IMR-90 (cell line): ENCODE data around the gene MYCBPAP. TPM values are rescaled to one million over a fixed set of nuclear protein-coding genes. Genes with fewer than 3 reads are reported as not detected.

Source experiments
- ATAC-seq: fragments of 200-7000 bp; cut with Tn5 transposase; 2 replicates; pipeline ENCODE4 v1.9.1; 2020; ENCODE audit warnings: low read depth, mild to moderate bottlenecking, moderate library complexity
- BruUV-seq: library from RNA; stranded (reverse); fragments of 400-500 nt; replicated peaks from 2 replicates; lab custom pipeline; 2021; lab: Mats Ljungman, UMichigan
- CTCF ChIA-PET: fragments of 300-600 bp; formaldehyde crosslinking; extraction: SDS; loops from one replicate; lab custom pipeline; 2021; ENCODE audit warnings: antibody characterized with exemption; lab: Yijun Ruan, JAX
- POLR2A ChIA-PET: fragments of 300-600 bp; sonication (Branson Sonifier 250); formaldehyde crosslinking; loops from one replicate; lab custom pipeline; 2022; ENCODE audit warnings: antibody characterized with exemption; ENCODE audit not compliant: unreplicated experiment; lab: Charles Lee
- DNase-seq: peaks from one replicate; pipeline ENCODE4 v3.0.0; 2013
- H2AFZ ChIP-seq: replicated peaks from 2 replicates; pipeline ENCODE3; 2013; ENCODE audit warnings: low read length, mild to moderate bottlenecking; ENCODE audit not compliant: poor library complexity
- H2AK5ac ChIP-seq: 2 replicates; pipeline ENCODE4 v1.6.1; 2013; ENCODE audit warnings: low read depth, low read length, inconsistent platforms
- H2AK9ac ChIP-seq: replicated peaks from 2 replicates; pipeline ENCODE3; 2013; ENCODE audit warnings: mild to moderate bottlenecking, low read depth, low read length, moderate library complexity; ENCODE audit not compliant: poor library complexity
- H2BK120ac ChIP-seq: 2 replicates; pipeline ENCODE4 v1.6.1; 2013; ENCODE audit warnings: low read depth, low read length, inconsistent platforms
- H2BK15ac ChIP-seq: 3 replicates; pipeline ENCODE4 v1.6.1; 2013; ENCODE audit warnings: low read depth, low read length, inconsistent platforms
- H2BK20ac ChIP-seq: 2 replicates; pipeline ENCODE4 v1.6.1; 2013; ENCODE audit warnings: low read depth, mild to moderate bottlenecking, inconsistent platforms, low read length, moderate library complexity
- H2BK5ac ChIP-seq: 2 replicates; pipeline ENCODE4 v1.6.1; 2013; ENCODE audit warnings: mild to moderate bottlenecking, low read depth, low read length, inconsistent platforms; ENCODE audit not compliant: poor library complexity, severe bottlenecking
- H3K14ac ChIP-seq: replicated peaks from 2 replicates; pipeline ENCODE4 v1.6.1; 2013; ENCODE audit warnings: low read depth, low read length, inconsistent platforms
- H3K18ac ChIP-seq: 2 replicates; pipeline ENCODE4 v1.6.1; 2013; ENCODE audit warnings: low read depth, low read length, control low read depth
- H3K23ac ChIP-seq: 2 replicates; pipeline ENCODE4 v1.6.1; 2013; ENCODE audit warnings: low read depth, low read length, inconsistent platforms
- H3K27ac ChIP-seq: 2 replicates; pipeline ENCODE4 v1.5.1; 2013; ENCODE audit warnings: mild to moderate bottlenecking, control low read depth, low read length; ENCODE audit not compliant: insufficient read depth
- H3K27me3 ChIP-seq: 2 replicates; pipeline ENCODE4 v1.6.1; 2013; ENCODE audit warnings: low read length; ENCODE audit not compliant: control insufficient read depth, insufficient read depth
- H3K36me3 ChIP-seq: 2 replicates; pipeline ENCODE4 v1.6.1; 2013; ENCODE audit warnings: low read length, mixed read lengths; ENCODE audit not compliant: control insufficient read depth, insufficient read depth
- H3K4ac ChIP-seq: 2 replicates; pipeline ENCODE4 v1.6.1; 2013; ENCODE audit warnings: low read depth, low read length, inconsistent platforms
- H3K4me1 ChIP-seq: 2 replicates; pipeline ENCODE4 v1.6.1; 2013; ENCODE audit warnings: low read length, mixed read lengths; ENCODE audit not compliant: control insufficient read depth, insufficient read depth
- H3K4me2 ChIP-seq: 2 replicates; pipeline ENCODE4 v1.6.1; 2013; ENCODE audit warnings: low read depth, mild to moderate bottlenecking, control low read depth, low read length, moderate library complexity
- H3K4me3 ChIP-seq: 2 replicates; pipeline ENCODE4 v1.5.1; 2013; ENCODE audit warnings: low read depth, mild to moderate bottlenecking, control low read depth, low read length, moderate library complexity; ENCODE audit not compliant: insufficient read depth
- H3K56ac ChIP-seq: 2 replicates; pipeline ENCODE4 v1.6.1; 2013; ENCODE audit warnings: low read length, inconsistent platforms; ENCODE audit not compliant: insufficient read depth; ENCODE audit errors: extremely low read depth
- H3K79me1 ChIP-seq, 2 experiments: 2 replicates each; pipeline ENCODE4 v1.6.1; 2013; ENCODE audit warnings: low read length in 2 of 2, inconsistent platforms in 1 of 2, low read depth in 1 of 2
- H3K9ac ChIP-seq: 2 replicates; pipeline ENCODE4 v1.6.1; 2013; ENCODE audit warnings: low read depth, low read length, control low read depth
- H3K9me1 ChIP-seq: 2 replicates; pipeline ENCODE4 v1.6.1; 2013; ENCODE audit warnings: low read length, inconsistent platforms; ENCODE audit not compliant: insufficient read depth
- H3K9me3 ChIP-seq: 2 replicates; pipeline ENCODE4 v1.6.1; 2013; ENCODE audit warnings: low read length; ENCODE audit not compliant: control insufficient read depth, insufficient read depth
- H4K20me1 ChIP-seq: 2 replicates; pipeline ENCODE4 v1.6.1; 2013; ENCODE audit warnings: low read length, inconsistent platforms; ENCODE audit not compliant: insufficient read depth
- H4K5ac ChIP-seq: 2 replicates; pipeline ENCODE4 v1.6.1; 2013; ENCODE audit warnings: mild to moderate bottlenecking, low read depth, low read length, control low read depth
- H4K8ac ChIP-seq, 2 experiments: 2 replicates each; pipeline ENCODE4 v1.6.1; 2013; ENCODE audit warnings: low read depth in 2 of 2, low read length in 2 of 2, control low read depth in 1 of 2, inconsistent platforms in 1 of 2
- H4K91ac ChIP-seq: 2 replicates; pipeline ENCODE4 v1.6.1; 2013; ENCODE audit warnings: low read depth, low read length, inconsistent platforms; ENCODE audit not compliant: insufficient read depth
- BHLHE40 ChIP-seq: fragments of 150-350 bp; IDR thresholded peaks from 2 replicates; pipeline ENCODE4 v1.6.1; 2016; ENCODE audit warnings: mild to moderate bottlenecking, low read depth, low read length
- CEBPB ChIP-seq: IDR thresholded peaks from 2 replicates; pipeline ENCODE4 v1.6.1; 2012; ENCODE audit warnings: low read depth, low read length, improper control_type of control experiment
- CTCF ChIP-seq: conservative IDR thresholded peaks from 2 replicates; pipeline ENCODE4 v1.5.1; 2012; ENCODE audit warnings: mild to moderate bottlenecking, low read depth, low read length, improper control_type of control experiment
- ELK1 ChIP-seq: fragments of 150-350 bp; IDR thresholded peaks from 2 replicates; pipeline ENCODE4 v1.6.1; 2016; ENCODE audit warnings: low read depth, mild to moderate bottlenecking, low read length, moderate library complexity, borderline replicate concordance
- FOS ChIP-seq: fragments of 150-350 bp; IDR thresholded peaks from 2 replicates; pipeline ENCODE4 v1.6.1; 2016; ENCODE audit warnings: low read depth, low read length
- MAFK ChIP-seq: IDR thresholded peaks from 2 replicates; pipeline ENCODE4 v1.6.1; 2012; ENCODE audit warnings: low read depth, low read length, improper control_type of control experiment
- MXI1 ChIP-seq: IDR thresholded peaks from 2 replicates; pipeline ENCODE4 v1.6.1; 2012; ENCODE audit warnings: low read depth, mild to moderate bottlenecking, low read length, moderate library complexity, borderline replicate concordance
- NFE2L2 ChIP-seq: fragments of 150-350 bp; IDR thresholded peaks from 2 replicates; pipeline ENCODE4 v1.6.1; 2016; ENCODE audit warnings: low read depth, mild to moderate bottlenecking, low read length
- POLR2A ChIP-seq: IDR thresholded peaks from 2 replicates; pipeline ENCODE4 v1.6.1; 2012; ENCODE audit warnings: mild to moderate bottlenecking, low read depth, low read length
- RAD21 ChIP-seq: IDR thresholded peaks from 2 replicates; pipeline ENCODE4 v1.6.1; 2012; ENCODE audit warnings: low read length, improper control_type of control experiment
- RCOR1 ChIP-seq: IDR thresholded peaks from 2 replicates; pipeline ENCODE4 v1.6.1; 2012; ENCODE audit warnings: mild to moderate bottlenecking, low read length, improper control_type of control experiment; ENCODE audit not compliant: insufficient replicate concordance
- SMC3 ChIP-seq: fragments of 150-350 bp; IDR thresholded peaks from 2 replicates; pipeline ENCODE4 v1.6.1; 2016; ENCODE audit warnings: low read depth, mild to moderate bottlenecking, antibody characterized with exemption, low read length, moderate library complexity
- WGBS, 2 experiments: methylation state at CpG; one replicate each; pipeline versions ENCODE4 v1.1.5 to v1.1.7; 2013; ENCODE audit warnings: missing lambda C conversion rate in 2 of 2; ENCODE audit not compliant: insufficient read length in 1 of 2; ENCODE audit errors: extremely low coverage in 2 of 2; 5-methylcytosine and 5-hydroxymethylcytosine counted together
- dilution Hi-C: fragments of 300-500 bp; cut with HindIII; formaldehyde crosslinking; loops from one replicate; pipeline ENCODE4 v1.14.3; 2018; ENCODE audit warnings: low sequenced_read_pairs; ENCODE audit not compliant: unreplicated experiment
- in situ Hi-C: fragments of 300-500 bp; cut with MboI; formaldehyde crosslinking; loops from 3 replicates; pipeline ENCODE4 v1.14.3; 2019; ENCODE audit warnings: low sequenced_read_pairs, inconsistent platforms, mixed read lengths
- intact Hi-C: fragments of 100-400 bp; cut with micrococcal nuclease; formaldehyde crosslinking; loops from 2 replicates; pipeline ENCODE4 v1.10.0; 2022
- polyA plus RNA-seq, 3 experiments: library from polyadenylated mRNA; depleted of rRNA; stranded (reverse); fragments of >200 nt; gene quantifications; 2 replicates each; pipeline ENCODE4 v1.2.3, GENCODE V29; 2012; ENCODE audit warnings: low replicate concordance in 1 of 3
- total RNA-seq: library from RNA; depleted of rRNA; stranded (reverse); fragments of >200 nt; gene quantifications from 2 replicates; pipeline ENCODE4 v1.2.3, GENCODE V29; 2012

The MYCBPAP gene
- total and polyA plus RNA-seq, 2 of the 4 experiments (the other 2 are of a cell fraction), result 0.17 to 0.18 TPM

GRCh38 chr17:50573866-50574611 is 65.8 kb downstream of the MYCBPAP start:
- Histone ChIP-seq H3K27me3 (peaks cover 43% of the 10 kb centered on the region), H4K91ac (no peak overlapping the region), H3K27ac (no peak overlapping the region), H3K79me1 (no peaks in the 10 kb centered on the region), H2BK15ac (no peak overlapping the region), H3K9ac (no peak overlapping the region), H3K4me1 (no peaks in the 10 kb centered on the region), H2AK9ac (no peak overlapping the region), H3K4me3 (no peak overlapping the region), H3K4me2 (no peak overlapping the region), H4K8ac (no peak overlapping the region), H3K4ac (no peak overlapping the region), H3K23ac (no peak overlapping the region), H4K20me1 (no peaks in the 10 kb centered on the region), H3K14ac (no peak overlapping the region), H3K9me3 (no peaks in the 10 kb centered on the region), H3K56ac (no peak overlapping the region), H3K18ac (no peak overlapping the region), H2AFZ (no peak overlapping the region), H2BK5ac (no peak overlapping the region), H4K5ac (no peak overlapping the region), H2BK120ac (no peak overlapping the region), H2BK20ac (no peak overlapping the region), H3K9me1 (no peaks in the 10 kb centered on the region), H3K36me3 (no peaks in the 10 kb centered on the region), H2AK5ac (no peak overlapping the region)
- in situ Hi-C loops, result no loop called here
- dilution Hi-C loops, result no loop called here
- TF ChIP-seq BHLHE40 (no peak), ELK1 (no peak), SMC3 (no peak), RAD21 (no peak), NFE2L2 (no peak), RCOR1 (no peak), CTCF (no peak), MAFK (no peak), CEBPB (no peak), MXI1 (no peak), POLR2A (no peak), FOS (no peak)
- intact Hi-C loops, result no loop called here
- DNase-seq (no peak), ATAC-seq (no peak)
- 79% methylated on average over 5 of the region's 12 CpGs; no CpG with 5 or more reads in 1 of the 2 experiments for WGBS, 2 experiments
- CTCF ChIA-PET, result no interaction called here
- BruUV-seq, result no TSS peak
- POLR2A ChIA-PET, result no interaction called here
